ENCODE results near the gene GJB3.

The GJB3 gene

GRCh38 chr1:34825455-34826091 is 44.6 kb downstream of the GJB3 start:
- no peak for DNase-seq (ENCODE audit: low spot score)

- no peak for DNase-seq (ENCODE audit: low spot score)
Observed at GRCh38 chr1:34827341-34827941, 46.4 kb downstream of the GJB3 start.

- no peak for DNase-seq (ENCODE audit: low spot score)
Observed at GRCh38 chr1:34828611-34829010, 47.6 kb downstream of the GJB3 start.

GRCh38 chr1:34829250-34829649 is 48.2 kb downstream of the GJB3 start:
- DNase-seq (ENCODE audit: low spot score) = no peak

- no peak for DNase-seq (ENCODE audit: low spot score)
Observed at GRCh38 chr1:34831721-34832246, 50.8 kb downstream of the GJB3 start.

GRCh38 chr1:34833711-34834110 is 52.7 kb downstream of the GJB3 start:
- DNase-seq (ENCODE audit: low spot score) = no peak
